GM20000 (cell line): ENCODE measurements around the gene FLAD1.
"Not testable (repeated sequence)": the region's sequence is repeated elsewhere in the genome, so short reads cannot be mapped to it uniquely, and the experiment has no call there.

Source experiments
- DNase-seq: peaks from one replicate; pipeline ENCODE4 v3.0.0; 2012; ENCODE audit warnings: low spot score
- TF ChIP-seq, protein P1 (sequence below): IDR thresholded peaks from 2 replicates; pipeline ENCODE4 v1.5.1; 2012; ENCODE audit warnings: mild to moderate bottlenecking, control low read depth; ENCODE audit errors: extremely low read depth, missing control alignments

Gene FLAD1

DNA sequence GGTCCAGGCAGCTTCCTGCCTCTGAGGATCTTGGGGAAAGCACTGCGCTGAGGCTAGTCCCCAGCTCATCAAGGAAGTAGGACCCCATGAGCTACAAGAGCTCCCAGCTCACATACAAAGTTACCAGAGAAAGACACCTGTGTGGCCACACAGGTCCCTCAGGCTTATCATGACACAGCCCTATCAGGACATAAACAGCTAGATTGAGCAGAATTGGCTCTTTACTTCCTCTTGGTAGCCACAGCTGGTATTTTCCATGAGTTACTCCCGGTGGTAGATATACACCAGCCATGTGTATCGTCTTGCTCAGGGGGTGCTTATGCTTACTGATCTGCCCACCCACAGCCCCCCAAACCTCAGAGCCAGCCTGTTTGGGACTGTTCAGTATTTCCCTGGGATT lies 11.4 kb downstream of the FLAD1 start:
- no peak for DNase-seq
- TF ChIP-seq, protein P1, sequence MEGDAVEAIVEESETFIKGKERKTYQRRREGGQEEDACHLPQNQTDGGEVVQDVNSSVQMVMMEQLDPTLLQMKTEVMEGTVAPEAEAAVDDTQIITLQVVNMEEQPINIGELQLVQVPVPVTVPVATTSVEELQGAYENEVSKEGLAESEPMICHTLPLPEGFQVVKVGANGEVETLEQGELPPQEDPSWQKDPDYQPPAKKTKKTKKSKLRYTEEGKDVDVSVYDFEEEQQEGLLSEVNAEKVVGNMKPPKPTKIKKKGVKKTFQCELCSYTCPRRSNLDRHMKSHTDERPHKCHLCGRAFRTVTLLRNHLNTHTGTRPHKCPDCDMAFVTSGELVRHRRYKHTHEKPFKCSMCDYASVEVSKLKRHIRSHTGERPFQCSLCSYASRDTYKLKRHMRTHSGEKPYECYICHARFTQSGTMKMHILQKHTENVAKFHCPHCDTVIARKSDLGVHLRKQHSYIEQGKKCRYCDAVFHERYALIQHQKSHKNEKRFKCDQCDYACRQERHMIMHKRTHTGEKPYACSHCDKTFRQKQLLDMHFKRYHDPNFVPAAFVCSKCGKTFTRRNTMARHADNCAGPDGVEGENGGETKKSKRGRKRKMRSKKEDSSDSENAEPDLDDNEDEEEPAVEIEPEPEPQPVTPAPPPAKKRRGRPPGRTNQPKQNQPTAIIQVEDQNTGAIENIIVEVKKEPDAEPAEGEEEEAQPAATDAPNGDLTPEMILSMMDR = no peak

DNA sequence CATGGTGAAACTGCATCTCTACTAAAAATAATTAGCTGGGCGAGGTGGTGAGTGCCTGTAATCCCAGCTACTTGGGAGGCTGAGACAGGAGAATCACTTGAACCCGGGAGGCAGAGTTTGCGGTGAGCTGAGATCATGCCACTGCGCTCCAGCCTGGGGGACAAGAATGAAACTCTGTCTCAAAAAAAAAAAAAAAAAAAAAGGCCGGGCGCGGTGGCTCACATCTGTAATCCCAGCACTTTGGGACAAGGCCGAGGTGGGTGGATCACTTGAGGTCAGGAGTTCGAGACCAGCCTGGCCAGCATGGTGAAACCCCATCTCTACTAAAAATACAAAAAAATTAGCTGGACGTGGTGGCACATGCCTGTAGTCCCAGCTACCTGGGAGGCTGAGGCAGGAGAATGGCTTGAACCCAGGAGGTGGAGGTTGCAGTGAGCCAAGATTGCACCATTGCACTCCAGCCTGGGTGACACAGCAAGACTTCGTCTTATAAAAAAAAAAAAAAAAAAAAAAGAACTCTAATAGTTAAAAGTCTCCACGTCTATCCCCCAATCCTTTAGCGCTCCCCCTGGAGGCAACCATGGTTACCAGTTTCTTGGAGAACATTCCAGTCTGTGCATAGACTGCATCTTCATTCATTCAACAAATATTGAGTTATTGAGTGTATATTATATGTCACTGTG lies 12.3 kb downstream of the FLAD1 start:
- not testable (repeated sequence) for DNase-seq

DNA sequence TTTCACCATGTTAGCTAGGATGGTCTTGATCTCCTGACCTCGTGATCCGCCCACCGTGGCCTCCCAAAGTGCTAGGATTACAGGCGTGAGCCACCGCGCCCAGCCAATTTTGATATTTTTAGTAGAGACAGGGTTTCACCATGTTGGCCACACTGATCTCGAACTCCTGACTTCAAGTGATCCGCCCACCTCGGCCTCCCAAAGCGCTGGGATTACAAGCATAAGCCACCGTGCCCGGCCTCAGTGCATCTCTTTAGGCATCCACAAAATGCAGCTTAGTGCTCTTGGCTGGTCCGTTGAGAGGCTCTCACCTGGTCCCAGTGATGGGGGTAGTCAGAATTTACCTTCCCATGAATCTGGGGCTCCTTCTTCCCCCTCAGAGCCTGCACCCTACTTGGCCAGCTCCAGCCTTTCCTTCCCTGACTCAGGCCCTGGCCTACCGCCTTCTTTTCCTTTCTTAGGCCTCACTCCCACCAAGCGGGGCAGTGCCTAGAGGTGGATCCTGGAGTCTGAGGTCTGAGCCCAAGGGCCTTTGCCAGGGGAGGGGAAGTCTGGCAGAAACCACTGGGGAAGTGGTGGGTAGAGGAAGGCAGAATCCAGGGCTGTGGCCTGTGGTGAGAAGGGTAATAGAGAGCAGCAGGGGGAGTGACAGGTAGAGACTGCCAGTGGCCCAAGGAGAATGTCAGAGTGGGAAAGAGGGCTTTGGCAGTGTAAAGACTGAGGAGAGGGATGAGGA lies 14.0 kb downstream of the FLAD1 start:
- DNase-seq = no peak
- TF ChIP-seq, protein P1 = no peak

DNA sequence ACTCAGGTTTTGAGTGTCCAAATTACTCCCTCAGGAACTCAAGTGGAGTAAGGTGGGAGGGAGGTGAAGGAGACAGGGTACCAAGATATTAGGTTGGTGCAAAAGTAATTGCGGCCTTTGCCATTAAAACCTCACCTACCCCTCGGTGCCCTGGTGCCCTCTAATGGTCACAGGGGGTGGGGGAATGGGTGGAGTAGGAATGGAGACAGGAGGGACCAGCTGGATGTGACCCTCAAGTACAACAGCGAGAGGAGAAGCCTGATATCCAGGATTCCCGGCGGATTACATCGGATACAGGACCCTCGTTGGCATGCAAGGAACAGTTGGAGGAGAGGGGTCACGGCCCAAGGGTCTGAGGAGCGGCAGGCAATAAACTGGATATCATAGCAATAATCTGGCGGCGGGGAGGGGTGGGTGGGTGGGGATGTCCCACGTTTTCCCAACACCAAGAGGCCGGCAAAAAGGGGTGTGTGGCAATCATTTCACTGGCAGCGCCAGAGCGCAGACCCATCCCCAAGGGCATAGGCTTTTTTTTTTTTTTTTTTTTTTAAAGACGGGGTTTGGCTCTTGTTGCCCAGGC lies 15.1 kb downstream of the FLAD1 start:
- DNase-seq = no peak
- TF ChIP-seq, protein P1 = peak; percentile 7

DNA sequence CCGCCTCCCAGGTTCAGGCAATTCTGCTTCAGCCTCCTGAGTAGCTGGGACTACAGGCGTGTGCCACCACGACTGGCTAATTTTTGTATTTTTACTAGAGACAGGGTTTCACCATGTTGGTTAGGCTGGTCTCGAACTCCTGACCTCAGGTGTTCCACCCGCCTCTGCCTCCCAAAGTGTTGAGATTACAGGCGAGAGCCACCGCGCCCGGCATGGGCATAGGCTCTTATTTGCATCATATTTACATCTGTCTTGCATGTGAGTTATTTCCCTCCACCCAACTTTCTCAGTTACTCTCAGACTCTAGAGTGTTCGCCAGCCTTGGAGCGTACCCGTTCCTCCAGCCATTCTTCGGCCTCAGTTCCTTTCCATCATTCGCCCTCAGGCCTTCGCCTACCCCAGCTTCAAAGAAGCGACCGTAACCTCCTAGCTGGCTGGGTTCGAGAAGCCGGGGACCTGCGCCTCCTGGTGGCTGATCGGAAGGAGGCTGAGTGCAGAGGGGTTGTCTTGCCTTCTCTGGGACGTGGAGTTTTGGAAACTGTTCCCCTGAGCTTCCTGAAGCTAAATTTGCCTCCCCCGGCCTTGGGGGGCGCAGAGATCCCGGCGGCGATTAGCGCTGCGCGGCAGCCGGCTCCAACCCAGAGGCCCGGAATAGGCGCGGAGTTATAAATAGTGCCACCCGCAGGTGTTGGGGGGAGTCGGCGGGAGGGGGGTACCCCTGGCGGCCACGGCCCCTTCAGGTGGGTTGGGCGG lies 15.8 kb downstream of the FLAD1 start:
- TF ChIP-seq, protein P1 = peak; percentile 65
- DNase-seq = peak; percentile 78

DNA sequence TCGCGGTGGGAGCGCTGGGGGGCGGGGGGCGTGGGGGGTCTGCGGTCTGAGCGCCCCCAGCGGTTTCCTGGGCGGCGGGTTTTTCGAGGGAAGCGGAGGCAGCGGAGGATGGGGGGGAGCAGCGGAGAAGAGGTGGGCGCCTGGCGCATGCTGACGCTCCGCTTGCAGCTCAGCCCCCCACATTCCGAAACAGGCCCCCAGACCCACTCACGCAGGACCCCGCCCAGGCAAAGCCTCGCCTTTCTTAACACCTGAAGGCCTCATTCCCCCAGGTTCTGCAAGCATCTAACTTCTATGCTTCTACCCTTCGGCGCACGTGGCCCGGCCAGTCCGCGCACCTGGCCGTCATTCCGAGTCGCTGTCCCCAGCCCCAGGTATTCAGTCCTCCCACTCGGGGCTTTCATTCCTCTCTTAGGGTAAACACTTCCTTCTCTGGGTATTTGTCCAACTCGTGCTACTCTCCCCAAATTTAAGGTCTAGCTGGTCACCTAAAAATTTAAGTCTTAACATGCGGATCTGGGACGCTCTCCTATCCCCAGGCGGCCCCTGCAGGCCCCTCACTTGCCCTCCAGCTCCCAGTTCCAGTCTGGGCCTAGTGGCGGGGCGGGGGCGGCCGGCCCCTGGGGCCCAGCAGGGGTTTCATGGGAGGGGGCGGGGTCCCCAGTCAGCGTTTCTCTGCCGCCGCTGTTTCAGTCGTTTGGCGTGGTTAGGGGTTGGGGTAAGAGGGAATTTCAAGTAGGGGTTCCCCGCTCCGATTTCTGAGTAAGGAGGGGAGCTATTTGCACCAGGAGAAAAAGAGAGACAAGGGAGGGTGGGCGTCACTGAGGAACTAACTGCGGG lies 16.6 kb downstream of the FLAD1 start:
- DNase-seq = peak; percentile 82

DNA sequence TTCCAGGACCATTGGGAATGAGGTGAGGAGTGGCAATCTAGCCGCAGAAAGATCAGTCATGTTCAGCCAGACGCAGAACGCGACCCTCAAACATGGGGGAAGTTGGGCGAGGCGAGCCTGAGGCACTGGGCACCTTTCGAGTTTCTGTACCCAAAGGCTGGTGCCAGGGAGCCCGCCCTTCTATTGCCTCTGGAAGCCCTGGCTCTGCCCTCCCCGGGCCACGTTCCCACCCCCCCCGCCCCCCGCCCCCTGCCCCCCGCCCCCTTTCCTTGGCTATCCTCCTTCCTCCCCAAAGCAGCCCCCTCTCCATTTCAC lies 17.2 kb downstream of the FLAD1 start:
- no peak for DNase-seq
- TF ChIP-seq, protein P1 = no peak

More for the DNA sequence above, 16.6 kb downstream of the FLAD1 start:
- TF ChIP-seq, protein P1 = no peak
